HG03159 (cell line): ENCODE data around the gene DHX8.

ENCODE experiments used
- ATAC-seq: cut with Tn5 transposase; IDR thresholded peaks from one replicate; pipeline ENCODE4 v1.9.1; 2021; ENCODE audit warnings: mild to moderate bottlenecking, moderate library complexity; ENCODE audit not compliant: unreplicated experiment

The DHX8 gene

GRCh38 chr17:43517615-43518386 lies 34.0 kb downstream of the DHX8 start:
- no peak for ATAC-seq

- no peak for ATAC-seq
Measured at GRCh38 chr17:43521389-43521788, 37.6 kb downstream of the DHX8 start.

GRCh38 chr17:43524945-43525575 lies 41.3 kb downstream of the DHX8 start:
- no peak for ATAC-seq

- ATAC-seq = no peak
Measured at GRCh38 chr17:43526886-43527648, 43.3 kb downstream of the DHX8 start.

- ATAC-seq = no peak
Measured at GRCh38 chr17:43528319-43528987, 44.7 kb downstream of the DHX8 start.

- ATAC-seq = no peak
Measured at GRCh38 chr17:43528988-43529814, 45.4 kb downstream of the DHX8 start.

GRCh38 chr17:43529947-43530287 lies 46.1 kb downstream of the DHX8 start:
- no peak for ATAC-seq

GRCh38 chr17:43530288-43531081 lies 46.7 kb downstream of the DHX8 start:
- ATAC-seq = no peak

GRCh38 chr17:43531082-43531378 lies 47.3 kb downstream of the DHX8 start:
- ATAC-seq = no peak

GRCh38 chr17:43531955-43532354 lies 48.2 kb downstream of the DHX8 start:
- no peak for ATAC-seq

GRCh38 chr17:43532581-43532980 lies 48.8 kb downstream of the DHX8 start:
- no peak for ATAC-seq

GRCh38 chr17:43533699-43534098 lies 49.9 kb downstream of the DHX8 start:
- ATAC-seq = no peak

- ATAC-seq = no peak
Measured at GRCh38 chr17:43534909-43535308, 51.1 kb downstream of the DHX8 start.

GRCh38 chr17:43536236-43536992 lies 52.6 kb downstream of the DHX8 start:
- no peak for ATAC-seq

GRCh38 chr17:43540821-43541674 lies 57.3 kb downstream of the DHX8 start:
- ATAC-seq = no peak

GRCh38 chr17:43542859-43543258 lies 59.1 kb downstream of the DHX8 start:
- no peak for ATAC-seq

GRCh38 chr17:43543300-43543699 lies 59.5 kb downstream of the DHX8 start:
- ATAC-seq = no peak
